Activated CD4-positive, alpha-beta T cell treated with anti-CD3 and anti-CD28 coated beads for 48 hours (primary cell): Measurements from ENCODE around the gene FGD6.
"Not testable (repeated sequence)": the region's sequence is repeated elsewhere in the genome, so short reads cannot be mapped to it uniquely, and the experiment has no call there.

Experiments used
- DNase-seq: peaks from one replicate; pipeline ENCODE4 v3.0.0-alpha.2; 2020

The FGD6 gene

DNA sequence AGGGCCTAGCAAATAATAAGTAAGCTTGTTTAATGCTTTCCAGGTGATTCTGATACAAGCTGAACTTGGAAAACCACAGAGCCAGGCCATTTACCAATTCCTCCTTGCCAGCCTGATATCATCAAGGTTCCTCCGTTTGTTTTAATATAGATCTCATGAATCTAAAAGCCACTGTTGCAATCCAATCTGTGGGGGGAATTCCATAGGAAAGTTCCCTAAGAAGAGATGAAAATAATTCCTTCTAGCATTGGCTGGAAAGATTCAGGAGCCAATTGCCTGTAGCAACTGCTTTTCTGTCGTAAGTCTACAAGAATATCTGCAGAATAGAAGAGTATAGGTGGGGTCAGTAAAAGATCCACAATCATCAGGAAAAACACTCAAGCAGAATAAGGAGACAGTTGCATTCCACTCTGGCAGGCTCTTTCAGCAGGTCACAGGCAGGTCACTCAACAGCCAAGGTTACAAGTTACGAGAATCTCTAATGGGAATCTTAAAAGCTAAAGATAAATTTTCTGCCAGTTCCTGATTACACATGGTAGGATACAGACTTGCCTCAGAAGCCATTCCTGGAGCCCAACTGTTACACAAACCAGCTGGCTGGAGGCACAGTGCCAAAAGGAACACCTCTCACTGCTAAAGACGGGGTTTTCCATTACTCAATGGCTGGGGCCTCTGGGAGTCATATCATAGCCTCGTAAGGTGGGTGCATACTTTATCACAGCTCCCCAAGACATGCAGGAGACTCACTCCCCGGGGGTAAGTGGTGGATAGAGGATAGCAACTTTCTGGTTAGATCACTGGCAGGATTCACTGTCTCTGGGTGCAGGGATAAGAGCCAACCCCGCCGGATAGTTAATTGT lies 43.6 kb downstream of the FGD6 start:
- DNase-seq, result no peak

DNA sequence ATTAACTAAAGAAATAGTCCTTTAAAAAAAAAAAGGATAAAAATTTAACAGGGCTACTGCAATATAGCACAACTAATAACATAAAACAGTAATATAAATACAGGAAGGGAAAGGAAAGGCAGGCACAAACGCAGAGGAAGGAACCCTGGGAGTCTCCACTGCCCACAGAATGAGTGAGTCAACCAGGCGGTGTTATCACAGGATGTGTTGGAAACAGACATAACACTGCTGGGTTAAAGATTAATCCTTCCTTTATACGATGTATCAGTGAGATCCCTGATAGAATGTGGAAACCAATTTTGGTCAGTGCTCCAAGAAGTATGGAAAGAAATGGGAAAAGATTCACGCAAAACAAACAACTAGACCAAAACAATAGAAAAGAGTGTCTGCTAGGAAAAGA lies 47.9 kb downstream of the FGD6 start:
- no peak for DNase-seq

DNA sequence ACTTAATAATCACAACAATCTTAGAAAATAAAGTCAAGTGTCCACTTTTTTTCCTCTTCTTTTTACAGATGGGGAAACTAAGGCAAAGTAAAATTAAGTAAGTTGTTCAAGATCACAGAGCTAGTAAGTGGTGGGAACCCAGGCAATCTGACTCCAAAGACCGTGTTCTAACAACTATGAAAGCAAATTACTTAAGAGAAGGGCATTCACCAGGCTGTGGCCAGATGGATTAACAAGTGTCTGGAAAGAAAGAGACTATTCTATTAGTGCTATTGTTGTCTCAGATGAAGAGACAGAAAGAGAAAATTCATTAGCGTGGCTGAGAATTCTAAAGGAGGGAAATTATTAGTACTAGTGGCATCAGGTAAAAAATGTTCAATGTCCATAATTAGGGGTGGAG lies 48.5 kb downstream of the FGD6 start:
- DNase-seq, result no peak

DNA sequence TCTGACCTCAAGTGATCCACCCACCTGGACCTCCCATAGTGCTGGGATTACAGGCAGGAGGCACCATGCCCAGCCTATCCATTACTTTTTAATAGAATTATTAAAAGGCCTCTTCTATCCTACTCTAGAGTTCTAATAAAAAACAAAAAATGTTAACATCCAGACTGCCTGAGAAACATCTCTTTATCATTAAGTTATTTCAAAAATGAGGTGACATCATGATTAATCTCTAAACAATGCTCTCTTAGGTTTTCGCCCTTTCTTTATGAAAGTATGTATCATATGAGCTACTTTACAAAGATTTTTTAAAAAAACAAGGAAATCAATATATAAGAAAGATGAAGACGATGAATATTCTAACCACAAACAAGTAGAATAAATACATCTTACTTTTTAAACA lies 52.6 kb downstream of the FGD6 start:
- DNase-seq, result no peak

DNA sequence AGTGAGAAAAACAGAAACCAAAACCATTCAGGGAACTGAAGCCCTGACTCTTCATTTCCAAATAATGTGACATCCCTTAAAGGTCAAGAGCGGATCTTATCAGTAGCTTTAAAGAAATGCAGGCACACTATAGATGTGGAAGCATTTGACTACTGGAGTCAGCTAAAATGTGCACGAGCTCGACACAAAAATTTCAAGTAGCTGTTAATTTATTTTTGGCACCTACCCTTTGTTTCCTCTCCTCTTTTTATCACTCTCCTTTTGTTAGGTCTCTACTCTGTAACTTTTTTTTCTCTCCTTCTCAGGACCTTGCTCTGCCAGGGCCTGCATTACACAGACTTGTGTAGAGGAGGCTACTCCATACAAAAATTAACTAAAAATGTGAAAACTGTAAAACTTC lies 58.3 kb downstream of the FGD6 start:
- no peak for DNase-seq

DNA sequence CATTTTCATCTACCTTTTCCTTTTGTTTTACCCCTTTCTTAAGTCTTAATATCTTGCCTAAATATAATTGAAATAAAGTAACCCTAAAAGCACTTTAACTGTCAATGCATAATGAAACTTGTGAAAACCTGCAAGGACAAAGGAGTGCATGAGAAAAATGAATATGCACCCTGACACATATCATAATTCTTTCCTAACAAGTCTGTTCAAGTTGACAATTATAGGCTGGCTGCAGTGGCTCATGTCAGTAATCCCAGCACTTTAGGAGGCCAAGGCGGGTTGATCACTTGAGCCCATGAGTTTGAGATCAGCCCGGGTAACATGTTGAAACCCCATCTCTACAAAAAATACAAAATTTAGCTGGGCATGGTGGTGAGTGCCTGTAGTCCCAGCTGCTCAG lies 65.4 kb downstream of the FGD6 start:
- no peak for DNase-seq

DNA sequence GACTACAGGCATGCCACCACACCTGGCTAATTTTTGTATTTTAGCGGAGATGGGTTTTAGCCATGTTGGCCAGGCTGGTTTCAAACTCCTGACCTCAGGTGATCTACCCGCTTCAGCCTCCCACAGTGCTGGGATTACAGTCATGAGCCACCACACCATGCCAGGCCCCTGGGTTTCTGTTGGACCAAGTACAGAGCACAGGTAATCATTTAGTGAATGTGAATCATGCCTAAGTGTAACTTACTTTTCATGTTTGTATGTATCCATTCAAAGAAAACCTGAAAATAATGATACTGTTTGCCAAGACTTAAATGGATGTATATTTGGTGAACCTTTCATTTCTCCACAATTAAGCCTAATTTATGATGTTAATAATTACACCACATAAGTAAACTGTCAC lies 65.9 kb downstream of the FGD6 start:
- DNase-seq, result no peak

DNA sequence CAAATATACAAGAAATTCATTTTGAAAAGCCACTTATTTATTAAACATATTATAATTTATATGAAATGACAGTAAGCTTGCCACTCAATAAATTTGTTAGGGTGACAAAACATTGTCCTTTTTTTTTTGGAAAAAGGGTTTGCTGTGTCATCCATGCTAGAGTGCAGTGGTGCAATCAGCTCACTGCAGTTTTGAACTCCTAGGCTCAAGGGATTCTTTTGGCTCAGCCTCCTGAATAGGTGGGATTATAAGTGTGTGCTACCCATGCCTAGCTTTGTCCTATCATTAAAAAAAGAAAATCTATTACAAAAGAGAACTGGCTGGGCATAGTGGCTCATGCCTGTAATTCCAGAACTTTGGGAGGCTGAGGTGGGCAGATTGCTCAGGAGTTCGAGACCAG lies 66.8 kb downstream of the FGD6 start:
- no peak for DNase-seq

DNA sequence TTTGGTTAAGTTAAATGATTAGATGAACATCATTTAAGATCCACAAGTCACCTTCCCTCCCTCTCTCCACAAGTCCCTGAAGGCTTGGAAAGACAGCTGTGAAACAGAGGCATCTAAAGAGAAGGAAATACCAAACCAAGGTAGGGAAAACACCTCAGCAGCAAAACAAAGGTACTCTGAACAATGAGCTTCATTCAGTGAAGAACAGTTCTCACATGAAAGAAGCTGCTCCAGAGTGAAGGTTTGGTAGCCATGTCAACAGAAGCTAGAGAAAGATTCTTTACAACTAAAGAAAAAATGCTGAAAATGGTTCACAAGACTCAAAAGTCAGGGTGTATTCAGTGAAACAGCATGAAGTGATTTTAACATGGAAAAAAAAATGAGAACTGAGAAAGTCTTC lies 69.4 kb downstream of the FGD6 start:
- DNase-seq, result no peak

DNA sequence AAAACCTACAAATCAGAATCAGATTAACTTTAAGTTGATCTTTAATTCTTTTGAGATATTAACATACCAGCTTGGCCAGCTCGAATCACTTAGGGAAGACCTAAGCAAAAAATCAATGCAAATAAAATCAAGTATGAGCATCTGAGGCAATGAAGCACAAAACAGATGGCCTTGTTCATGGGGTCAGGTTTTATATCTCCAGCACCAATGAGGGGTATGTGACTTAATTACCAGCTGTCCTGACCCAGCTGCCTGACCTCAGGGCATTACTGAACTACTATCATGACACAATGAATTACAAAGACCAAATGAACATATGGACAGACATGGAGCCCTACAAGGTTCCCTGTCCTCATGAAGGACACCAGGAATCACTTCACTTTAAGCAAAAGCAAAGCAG lies 70.5 kb downstream of the FGD6 start:
- no peak for DNase-seq

DNA sequence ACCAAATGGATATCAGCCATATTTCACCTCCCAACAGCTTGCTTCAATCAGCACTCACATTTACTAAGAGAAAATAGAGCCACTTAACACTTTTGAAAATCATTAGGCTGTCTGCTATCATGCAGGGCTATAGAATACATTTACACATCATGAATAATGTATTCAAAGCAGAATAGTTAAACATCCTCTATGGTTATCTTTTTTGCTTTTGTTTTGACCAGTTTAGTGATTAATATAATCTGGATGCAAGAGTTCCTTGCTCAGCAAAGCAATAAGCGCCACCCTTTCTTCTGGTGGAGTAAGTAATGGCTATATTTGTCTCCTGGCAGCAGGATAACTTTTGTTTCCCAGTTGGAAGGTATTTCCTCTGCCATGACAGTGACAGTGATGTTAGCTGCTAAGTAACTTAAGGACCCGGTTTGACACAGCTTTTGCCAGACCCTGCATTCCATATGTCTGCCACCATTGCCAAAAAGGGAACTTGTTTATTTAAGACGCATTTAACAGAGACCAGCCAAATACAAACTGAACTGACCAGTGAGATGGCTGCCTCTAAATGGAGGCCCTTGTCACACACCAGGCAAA lies 73.6 kb downstream of the FGD6 start:
- DNase-seq, result no peak

DNA sequence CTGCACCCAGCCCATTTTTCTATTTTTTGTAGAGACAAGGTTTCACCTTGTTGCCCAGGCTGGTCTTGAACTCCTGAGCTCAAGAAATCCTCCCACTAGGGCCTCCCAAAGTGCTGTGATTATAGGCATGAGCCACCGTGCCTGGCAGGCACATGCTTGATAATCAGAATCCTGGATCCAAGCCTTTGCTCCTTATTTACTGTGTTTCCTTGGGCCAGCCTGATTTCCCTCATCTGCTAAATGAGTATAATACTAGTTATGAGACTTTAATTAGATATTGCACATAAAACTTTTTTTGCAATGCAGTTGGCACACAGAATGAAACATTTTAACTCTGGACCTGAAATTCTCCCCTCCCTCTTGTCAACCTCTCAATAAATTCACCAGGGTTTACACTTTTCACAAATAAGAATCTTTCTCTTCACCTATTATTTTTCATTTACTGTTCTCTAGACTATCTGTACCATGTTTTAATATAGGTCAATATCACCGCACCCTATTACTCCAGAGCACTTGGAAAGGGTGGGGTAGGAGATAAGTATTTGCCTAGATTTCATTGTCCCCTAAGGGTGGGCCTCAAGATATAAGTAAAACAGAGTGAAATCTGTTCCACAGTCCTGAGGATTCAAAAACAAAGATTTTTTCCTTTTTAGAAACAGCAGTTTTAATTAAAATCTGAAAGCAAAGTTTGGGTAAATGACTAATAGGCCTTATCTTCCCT lies 74.7 kb downstream of the FGD6 start:
- DNase-seq, result no peak

DNA sequence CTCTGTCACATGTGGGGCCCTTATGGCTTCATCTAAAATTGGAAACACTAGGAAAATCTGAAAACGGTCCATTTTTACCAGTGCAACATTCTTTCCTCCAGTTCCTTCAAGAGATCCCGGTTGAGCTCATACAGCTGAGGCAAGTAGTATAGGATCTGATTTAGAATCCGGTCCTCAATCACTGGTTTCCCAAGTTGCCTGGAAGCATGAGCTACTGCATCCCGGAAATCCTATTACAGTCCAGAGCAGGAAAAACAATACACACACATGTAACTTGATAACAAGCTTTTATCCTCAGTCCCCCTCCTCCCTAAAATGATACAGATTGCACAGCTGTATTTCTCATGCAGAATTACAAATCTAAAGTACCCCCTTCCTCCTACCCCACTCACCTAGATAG lies 76.0 kb downstream of the FGD6 start:
- DNase-seq, result no peak

DNA sequence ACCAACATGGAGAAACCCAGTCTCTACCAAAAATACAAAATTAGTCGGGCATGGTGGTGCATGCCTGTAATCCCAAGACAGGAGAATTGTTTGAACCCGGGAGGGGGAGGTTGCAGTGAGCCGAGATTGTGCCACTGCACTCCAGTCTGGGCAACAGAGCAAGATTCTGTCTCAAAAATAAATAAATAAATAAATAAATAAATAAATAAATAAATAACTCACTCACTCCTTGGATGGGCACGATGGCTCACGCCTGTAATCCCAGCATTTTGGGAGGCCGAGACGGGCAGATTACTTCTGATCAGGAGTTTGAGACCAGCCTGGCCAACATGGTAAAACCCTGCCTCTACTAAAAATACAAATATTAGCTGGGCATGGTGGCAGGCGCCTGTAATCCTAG lies 79.2 kb downstream of the FGD6 start:
- not testable (repeated sequence) for DNase-seq

DNA sequence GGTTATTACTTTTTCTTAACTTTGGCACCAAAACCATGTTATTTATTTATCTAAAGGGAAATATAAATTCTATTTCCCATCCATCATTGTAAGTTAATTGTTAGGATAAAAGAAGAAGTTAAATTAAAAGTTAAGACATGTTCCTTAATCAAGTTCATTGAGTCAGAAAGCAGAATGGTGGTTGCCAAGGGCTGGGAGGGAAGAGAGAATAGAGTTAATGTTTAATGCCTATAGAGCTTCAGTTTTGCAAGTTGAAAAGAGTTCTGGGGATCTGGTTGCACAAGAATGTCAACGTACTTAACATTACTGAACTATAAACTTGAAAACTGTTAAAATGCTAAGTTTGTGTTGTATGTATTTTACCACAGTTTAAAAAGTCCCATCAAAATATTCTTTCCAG lies 80.7 kb downstream of the FGD6 start:
- DNase-seq, result no peak

DNA sequence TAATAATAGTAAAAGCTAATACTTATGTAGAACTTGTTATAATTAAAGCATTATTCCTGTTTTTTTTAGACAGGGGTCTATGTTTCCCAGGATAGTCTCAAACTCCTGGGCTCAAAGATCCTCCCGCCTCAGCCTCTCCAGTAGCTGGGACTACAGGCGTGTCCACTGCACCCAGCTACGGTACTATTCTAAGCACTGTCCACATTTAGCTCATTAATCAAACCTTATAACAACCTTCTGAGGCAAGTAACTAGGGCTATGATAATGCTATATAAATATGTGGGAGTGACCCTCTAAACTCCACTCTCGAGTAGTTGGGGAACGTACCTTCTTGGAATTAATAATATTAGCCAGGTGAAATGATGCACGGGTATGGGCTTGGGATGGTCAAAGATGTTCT lies 83.2 kb downstream of the FGD6 start:
- no peak for DNase-seq

DNA sequence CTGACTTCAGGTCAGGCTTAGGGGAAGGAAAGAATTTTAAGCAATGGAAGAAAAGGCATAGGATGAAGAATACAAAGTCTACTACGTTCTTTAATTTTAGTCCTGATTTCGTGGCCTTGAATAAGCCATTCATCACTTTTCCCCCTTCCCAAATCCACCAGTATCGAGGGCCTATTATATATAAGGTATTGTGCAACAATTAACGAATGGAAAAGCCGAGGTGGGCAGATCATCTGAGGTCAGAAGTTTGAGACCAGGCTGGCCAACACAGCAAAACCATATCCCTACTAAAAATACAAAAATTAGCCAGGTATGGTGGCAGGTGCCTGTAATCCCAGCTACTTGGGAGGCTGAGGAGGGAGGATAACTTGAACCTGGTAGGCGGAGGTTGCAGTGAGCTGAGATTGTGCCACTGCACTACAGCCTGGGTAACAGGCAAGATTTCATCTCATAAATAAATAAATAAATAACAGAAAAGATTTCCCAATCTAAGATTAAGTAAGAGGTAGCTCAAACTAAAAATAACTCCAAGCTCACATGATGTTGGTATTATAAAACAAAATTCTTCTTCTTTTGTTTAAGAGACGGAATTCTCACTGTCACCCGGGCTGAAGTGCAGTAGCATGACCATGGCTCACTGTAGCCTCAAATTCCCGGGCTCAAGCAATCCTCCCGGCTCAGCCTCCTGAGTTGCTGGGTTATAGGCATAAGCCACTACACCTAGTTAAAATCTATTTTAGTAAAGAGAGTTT lies 85.5 kb downstream of the FGD6 start:
- DNase-seq, result no peak

DNA sequence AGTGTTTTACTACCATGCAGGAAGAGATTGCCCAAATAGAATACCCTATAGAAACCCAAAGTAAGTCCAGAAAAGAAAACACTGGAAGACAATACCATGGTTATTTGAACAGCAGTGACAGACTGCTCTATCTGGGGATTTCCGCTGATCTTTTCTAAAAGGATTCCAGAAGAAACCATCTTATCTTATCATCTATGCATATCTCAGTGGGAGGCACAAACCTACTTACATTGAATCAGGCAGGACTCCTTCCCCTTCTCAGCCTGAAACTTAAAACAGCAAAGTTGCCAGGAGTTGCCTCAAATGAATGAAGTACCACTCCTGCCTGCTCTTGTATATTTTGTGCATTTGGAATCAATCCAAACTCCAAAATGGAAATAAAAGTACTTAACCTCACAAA lies 87.2 kb downstream of the FGD6 start:
- no peak for DNase-seq

DNA sequence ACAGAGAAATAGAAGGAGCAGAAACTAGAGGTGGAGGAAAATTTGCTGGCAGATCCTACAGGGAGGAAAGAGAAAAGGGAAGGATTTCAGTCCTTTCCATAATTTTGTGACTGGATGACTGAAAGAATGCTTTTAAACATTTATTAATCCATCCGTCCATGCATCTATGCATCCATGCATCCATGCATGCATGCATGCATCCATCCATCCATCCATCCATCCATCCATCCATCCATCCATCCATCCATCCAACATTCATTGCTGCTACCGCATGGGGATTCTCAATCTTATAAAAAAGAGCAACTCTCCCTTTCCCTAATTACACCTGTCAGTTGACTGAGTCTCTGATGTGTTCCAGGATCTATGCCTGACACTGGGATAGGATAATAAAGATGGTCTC lies 88.2 kb downstream of the FGD6 start:
- no peak for DNase-seq

DNA sequence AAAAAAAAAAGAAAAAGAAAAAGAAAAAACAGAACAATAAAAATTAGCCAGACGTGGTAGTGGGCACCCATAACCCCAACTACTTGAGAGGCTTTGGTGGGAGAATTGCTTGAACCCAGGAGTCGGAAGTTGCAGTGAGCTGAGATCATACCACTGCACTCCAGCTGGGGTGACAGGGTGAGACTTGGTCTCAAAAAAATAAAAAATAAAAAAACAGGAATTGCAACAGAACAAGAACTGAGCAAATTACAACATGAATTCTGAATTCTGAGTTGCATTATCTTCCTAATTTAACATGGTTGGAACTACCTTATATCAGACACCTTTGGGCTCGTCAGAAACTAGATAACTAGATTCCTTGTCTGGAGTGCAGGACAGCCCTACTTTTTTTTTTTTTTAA lies 90.5 kb downstream of the FGD6 start:
- no peak for DNase-seq

DNA sequence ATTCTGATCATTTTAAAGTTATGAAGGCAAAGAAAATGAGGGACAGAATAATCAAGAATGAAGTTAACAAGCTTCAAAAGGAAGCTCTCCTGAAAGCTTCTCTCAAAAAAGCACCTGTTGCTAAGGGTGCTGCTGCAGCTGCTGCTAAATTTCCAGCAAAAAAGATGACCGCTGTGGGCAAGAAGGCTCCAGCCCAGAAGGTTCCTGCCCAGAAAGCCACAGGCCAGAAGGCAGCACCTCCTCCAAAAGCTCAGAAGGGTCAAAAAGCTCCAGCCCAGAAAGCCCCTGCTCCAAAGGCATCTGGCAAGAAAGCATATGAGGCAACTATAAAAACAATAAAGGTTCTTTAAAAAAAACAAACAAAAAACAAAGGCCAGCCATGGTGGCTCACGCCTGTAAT lies 91.2 kb downstream of the FGD6 start:
- no peak for DNase-seq

DNA sequence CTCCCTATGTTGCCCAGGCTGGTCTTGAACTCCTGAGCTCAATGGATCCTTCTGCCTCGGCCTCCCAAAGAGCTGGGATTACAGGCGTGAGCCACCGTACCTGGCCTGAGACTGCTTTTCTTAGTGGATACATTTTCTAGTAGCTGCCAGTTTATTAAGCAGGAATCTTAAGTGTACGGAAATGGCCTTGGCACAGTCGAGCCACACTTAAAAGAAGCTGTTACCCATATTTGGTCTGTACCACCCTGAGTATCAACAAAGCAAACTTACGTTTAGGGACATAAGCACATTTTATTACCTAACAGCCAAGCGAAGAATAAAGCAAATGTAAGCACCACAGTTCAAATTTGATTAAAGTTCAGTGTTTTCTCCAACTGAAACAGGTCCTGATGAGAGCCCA lies 93.2 kb downstream of the FGD6 start:
- no peak for DNase-seq

DNA sequence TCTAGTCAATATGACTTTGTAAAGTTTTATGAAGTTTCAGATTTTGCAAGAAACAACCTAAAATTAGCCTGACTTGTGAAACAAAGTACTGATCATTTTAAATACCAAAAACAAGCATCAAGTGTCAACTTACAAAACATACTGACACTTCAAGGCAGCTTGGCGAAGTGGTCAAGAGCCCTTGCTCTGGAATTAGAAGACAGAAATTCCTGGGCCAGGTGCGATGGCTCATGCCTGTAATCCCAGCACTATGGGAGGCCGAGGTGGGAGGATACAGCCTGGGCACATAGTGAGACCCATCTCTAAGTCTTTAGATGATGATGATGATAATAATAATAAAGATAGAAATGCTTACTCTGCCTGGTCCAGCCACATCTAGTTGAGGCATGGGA lies 98.5 kb downstream of the FGD6 start:
- DNase-seq, result no peak
